ENCODE data around the gene PXMP2.

PXMP2 gene

GRCh38 chr12:132717531-132718387, 30.4 kb downstream of the PXMP2 start:
- Histone ChIP-seq H3K36me3 (ENCODE audit: insufficient read depth, low read length) (peaks cover 72% of the 10 kb centered on the region), H3K27me3 (ENCODE audit: insufficient read depth, low read length) (no peaks in the 10 kb centered on the region), H3K4me1 (ENCODE audit: insufficient read depth, low read length) (no peaks in the 10 kb centered on the region), H3K9ac (ENCODE audit: low read depth, low read length) (no peak overlapping the region), H3K4me3 (ENCODE audit: low read length) (no peak overlapping the region), H3K27ac (ENCODE audit: low read depth, low read length) (no peak overlapping the region), H3K9me3 (ENCODE audit: insufficient read depth, low read depth, low read length) (no peaks in the 10 kb centered on the region)
- WGBS: 96% methylated on average over 60 of the region's 61 CpGs

GRCh38 chr12:132718644-132719043, 31.3 kb downstream of the PXMP2 start:
- H3K9me3 ChIP-seq (ENCODE audit: insufficient read depth, low read depth, low read length): no peaks in the 10 kb centered on the region
- H3K27ac ChIP-seq (ENCODE audit: low read depth, low read length): no peak overlapping the region
- 95% methylated on average over 21 of the region's 21 CpGs for WGBS
- no peaks in the 10 kb centered on the region for H3K27me3 ChIP-seq (ENCODE audit: insufficient read depth, low read length)
- no peak overlapping the region for H3K4me3 ChIP-seq (ENCODE audit: low read length)
- no peak overlapping the region for H3K9ac ChIP-seq (ENCODE audit: low read depth, low read length)
- H3K36me3 ChIP-seq (ENCODE audit: insufficient read depth, low read length): peaks cover 80% of the 10 kb centered on the region
- no peaks in the 10 kb centered on the region for H3K4me1 ChIP-seq (ENCODE audit: insufficient read depth, low read length)

GRCh38 chr12:132719141-132719953, 32.0 kb downstream of the PXMP2 start:
- Histone ChIP-seq H3K4me3 (ENCODE audit: low read length) (no peak overlapping the region), H3K36me3 (ENCODE audit: insufficient read depth, low read length) (peaks cover 81% of the 10 kb centered on the region), H3K4me1 (ENCODE audit: insufficient read depth, low read length) (no peaks in the 10 kb centered on the region), H3K9me3 (ENCODE audit: insufficient read depth, low read depth, low read length) (no peaks in the 10 kb centered on the region), H3K27ac (ENCODE audit: low read depth, low read length) (no peak overlapping the region), H3K9ac (ENCODE audit: low read depth, low read length) (no peak overlapping the region), H3K27me3 (ENCODE audit: insufficient read depth, low read length) (no peaks in the 10 kb centered on the region)
- 92% methylated on average over 31 of the region's 31 CpGs for WGBS

GRCh38 chr12:132719954-132720324, 32.6 kb downstream of the PXMP2 start:
- Histone ChIP-seq H3K4me3 (ENCODE audit: low read length) (no peak overlapping the region), H3K9me3 (ENCODE audit: insufficient read depth, low read depth, low read length) (no peaks in the 10 kb centered on the region), H3K36me3 (ENCODE audit: insufficient read depth, low read length) (peaks cover 81% of the 10 kb centered on the region), H3K27me3 (ENCODE audit: insufficient read depth, low read length) (no peaks in the 10 kb centered on the region), H3K4me1 (ENCODE audit: insufficient read depth, low read length) (no peaks in the 10 kb centered on the region), H3K9ac (ENCODE audit: low read depth, low read length) (no peak overlapping the region), H3K27ac (ENCODE audit: low read depth, low read length) (no peak overlapping the region)
- 94% methylated on average over 12 of the region's 12 CpGs for WGBS

- no peak overlapping the region for H3K4me3 ChIP-seq (ENCODE audit: low read length)
- no peaks in the 10 kb centered on the region for H3K27me3 ChIP-seq (ENCODE audit: insufficient read depth, low read length)
- no peak overlapping the region for H3K9ac ChIP-seq (ENCODE audit: low read depth, low read length)
- 97% methylated on average over 25 of the region's 25 CpGs for WGBS
- H3K36me3 ChIP-seq (ENCODE audit: insufficient read depth, low read length): peaks cover 85% of the 10 kb centered on the region
- H3K9me3 ChIP-seq (ENCODE audit: insufficient read depth, low read depth, low read length): no peaks in the 10 kb centered on the region
- no peaks in the 10 kb centered on the region for H3K4me1 ChIP-seq (ENCODE audit: insufficient read depth, low read length)
- no peak overlapping the region for H3K27ac ChIP-seq (ENCODE audit: low read depth, low read length)
Observed at GRCh38 chr12:132720606-132721345, 33.4 kb downstream of the PXMP2 start.

- H3K9ac ChIP-seq (ENCODE audit: low read depth, low read length): no peak overlapping the region
- no peak overlapping the region for H3K27ac ChIP-seq (ENCODE audit: low read depth, low read length)
- H3K4me3 ChIP-seq (ENCODE audit: low read length): no peak overlapping the region
- H3K4me1 ChIP-seq (ENCODE audit: insufficient read depth, low read length): no peaks in the 10 kb centered on the region
- H3K9me3 ChIP-seq (ENCODE audit: insufficient read depth, low read depth, low read length): no peaks in the 10 kb centered on the region
- peaks cover 90% of the 10 kb centered on the region for H3K36me3 ChIP-seq (ENCODE audit: insufficient read depth, low read length)
- WGBS: 95% methylated on average over 30 of the region's 30 CpGs
- no peaks in the 10 kb centered on the region for H3K27me3 ChIP-seq (ENCODE audit: insufficient read depth, low read length)
Observed at GRCh38 chr12:132723015-132723763, 35.8 kb downstream of the PXMP2 start.

- Histone ChIP-seq H3K9me3 (ENCODE audit: insufficient read depth, low read depth, low read length) (no peaks in the 10 kb centered on the region), H3K27me3 (ENCODE audit: insufficient read depth, low read length) (no peaks in the 10 kb centered on the region), H3K4me1 (ENCODE audit: insufficient read depth, low read length) (no peaks in the 10 kb centered on the region), H3K27ac (ENCODE audit: low read depth, low read length) (no peak overlapping the region), H3K36me3 (ENCODE audit: insufficient read depth, low read length) (peaks cover 93% of the 10 kb centered on the region), H3K9ac (ENCODE audit: low read depth, low read length) (no peak overlapping the region), H3K4me3 (ENCODE audit: low read length) (no peak overlapping the region)
- WGBS: 100% methylated on average over 2 of the region's 2 CpGs
Observed at GRCh38 chr12:132723764-132724140, 36.4 kb downstream of the PXMP2 start.

- 93% methylated on average over 30 of the region's 30 CpGs for WGBS
- peaks cover 2% of the 10 kb centered on the region; the same call in 1 of the 2 replicates for H3K9me3 ChIP-seq (ENCODE audit: insufficient read depth, low read depth, low read length)
- H3K27me3 ChIP-seq (ENCODE audit: insufficient read depth, low read length): no peaks in the 10 kb centered on the region
- no peak overlapping the region for H3K9ac ChIP-seq (ENCODE audit: low read depth, low read length)
- peaks cover 90% of the 10 kb centered on the region for H3K36me3 ChIP-seq (ENCODE audit: insufficient read depth, low read length)
- no peaks in the 10 kb centered on the region for H3K4me1 ChIP-seq (ENCODE audit: insufficient read depth, low read length)
- no peak overlapping the region for H3K4me3 ChIP-seq (ENCODE audit: low read length)
- H3K27ac ChIP-seq (ENCODE audit: low read depth, low read length): no peak overlapping the region
Observed at GRCh38 chr12:132724506-132725241, 37.3 kb downstream of the PXMP2 start.

GRCh38 chr12:132726386-132726785, 39.0 kb downstream of the PXMP2 start:
- WGBS: 96% methylated on average over 12 of the region's 12 CpGs
- Histone ChIP-seq H3K36me3 (ENCODE audit: insufficient read depth, low read length) (peaks cover 93% of the 10 kb centered on the region), H3K27me3 (ENCODE audit: insufficient read depth, low read length) (no peaks in the 10 kb centered on the region), H3K27ac (ENCODE audit: low read depth, low read length) (no peak overlapping the region), H3K9me3 (ENCODE audit: insufficient read depth, low read depth, low read length) (peaks cover 6% of the 10 kb centered on the region; the same call in 1 of the 2 replicates), H3K9ac (ENCODE audit: low read depth, low read length) (no peak overlapping the region), H3K4me3 (ENCODE audit: low read length) (no peak overlapping the region), H3K4me1 (ENCODE audit: insufficient read depth, low read length) (no peaks in the 10 kb centered on the region)

All from HUES64 (cell line).